Astrocyte (in vitro differentiated cells and primary cell): Measurements from ENCODE around the gene NKAIN1.

Experiments used
- CTCF ChIP-seq: IDR thresholded peaks from 2 replicates; pipeline ENCODE4 v1.5.1; 2011; ENCODE audit warnings: low read depth, mild to moderate bottlenecking, inconsistent platforms, low read length, moderate library complexity; ENCODE audit not compliant: insufficient read depth
- EZH2 ChIP-seq: IDR thresholded peaks from 2 replicates; pipeline ENCODE4 v1.6.1; 2012; ENCODE audit warnings: mild to moderate bottlenecking, low read length, inconsistent platforms; ENCODE audit not compliant: insufficient read depth

- no peak for TF ChIP-seq CTCF
- no peak for TF ChIP-seq EZH2
Observed at GRCh38 chr1:31234870-31235269, 4.8 kb downstream of the NKAIN1 start.
